Heart left ventricle (tissue), 16 donors: ENCODE data around the gene TPRG1L. TPM values are rescaled to one million over a fixed set of nuclear protein-coding genes. Genes with fewer than 3 reads are reported as not detected.

Experiments used
- ATAC-seq, 4 donors: fragments of 200-7000 bp; cut with Tn5 transposase; one replicate each; pipeline ENCODE4 v1.9.1; 2020 to 2022; ENCODE audit warnings: moderate library complexity in 4 of 4, mild to moderate bottlenecking in 3 of 4, moderate number of reproducible peaks in 1 of 4
- DNase-seq, 5 donors: peaks; one replicate each; pipeline ENCODE4 v3.0.0-alpha.2; 2020
- H3K27ac ChIP-seq, 12 donors: fragments of 200-600 bp; sonication (generic) in 4 of 12; one replicate each; pipeline versions ENCODE4 v1.5.0 to v1.8.0; 2016 to 2022; ENCODE audit warnings: mild to moderate bottlenecking in 2 of 12
- H3K27me3 ChIP-seq, 9 donors: fragments of 200-600 bp; sonication (generic) in 2 of 9; one replicate each; pipeline versions ENCODE4 v1.5.1 to v1.8.0; 2016 to 2022; ENCODE audit warnings: mild to moderate bottlenecking in 3 of 9
- H3K36me3 ChIP-seq, 9 donors: fragments of 200-600 bp; sonication (generic) in 2 of 9; one replicate each; pipeline versions ENCODE4 v1.5.0 to v1.8.0; 2018 to 2022; ENCODE audit warnings: mild to moderate bottlenecking in 2 of 9
- H3K4me1 ChIP-seq, 12 donors: fragments of 200-600 bp; sonication (generic) in 4 of 12; one replicate each; pipeline versions ENCODE4 v1.5.0 to v1.8.0; 2016 to 2022; ENCODE audit warnings: mild to moderate bottlenecking in 3 of 12
- H3K4me3 ChIP-seq, 12 donors: fragments of 200-600 bp; sonication (generic) in 4 of 12; one replicate each; pipeline versions ENCODE4 v1.5.0 to v1.8.0; 2017 to 2022; ENCODE audit warnings: mild to moderate bottlenecking in 9 of 12, moderate library complexity in 4 of 12
- H3K9me3 ChIP-seq, 12 donors: fragments of 200-600 bp; sonication (generic) in 4 of 12; one replicate each; pipeline versions ENCODE4 v1.5.0 to v1.8.0; 2016 to 2022; ENCODE audit warnings: mild to moderate bottlenecking in 1 of 12
- CTCF ChIP-seq, 12 donors: fragments of 200-600 bp; sonication (generic) in 4 of 12; IDR thresholded peaks; one replicate each; pipeline versions ENCODE4 v1.5.0 to v1.8.0; 2018 to 2022; ENCODE audit warnings: antibody characterized with exemption in 12 of 12, mild to moderate bottlenecking in 5 of 12
- POLR2A ChIP-seq, 2 donors: fragments of 450-650 bp; IDR thresholded peaks; one replicate each; pipeline ENCODE4 v1.6.1; 2017; ENCODE audit warnings: antibody characterized with exemption in 2 of 2, mild to moderate bottlenecking in 2 of 2, moderate library complexity in 2 of 2
- WGBS, 4 donors: extraction: QIAGEN DNeasy Blood & Tissue Kit in 2 of 4; methylation state at CpG; one replicate each; pipeline versions ENCODE4 v1.1.5 to v1.1.7; 2013 to 2018; 5-methylcytosine and 5-hydroxymethylcytosine counted together
- intact Hi-C, 10 donors: fragments of 100-400 bp; cut with DNase I; formaldehyde crosslinking; loops; one replicate each; pipeline versions ENCODE4 v1.11.1 to v1.14.2; 2022
- polyA plus RNA-seq, 2 donors: library from polyadenylated mRNA; stranded (reverse); fragments of 200-250 nt; gene quantifications; one replicate each; pipeline ENCODE4 v1.2.3, GENCODE V29; 2013
- total RNA-seq, 9 donors: library from RNA; depleted of rRNA in 2 of 9; stranded (reverse); fragments of >200 nt in 2 of 9; fragmentation: NEBNext Ultra II Directional in 3 of 9; extraction: Animal tissue kit (Norgen Biotek cat#: 25700) in 3 of 9; gene quantifications; one replicate each; pipeline versions ENCODE4 v1.1.0 to v1.2.4, GENCODE V29; 2016 to 2023
- donor health status: ischemic (EF 13 %, LVEDD 7.1; RV severe dilation, severe dysfunction).
- donor health status: healthy with polysubstance abuse.
- donor health status: DM: no; HTN: yes; CAD: no.
- donor health status: DM: no; HTN: no; CAD: no.
- donor health status: ischemic (EF 25% LVEDD 6.9; RV normal size, moderate dysfunction).
- donor health status: ischemic (EF 25% LVEDD 5.7; RV mildly dilated, moderate dysfunction).
- donor health status: healthy.
- donor health status: DM: yes; HTN: yes; CAD: no.
- donor health status: ischemic (EF 35%, LVEDD 5.7; RV mildly dilated, moderate dysfunction).
- donor health status: nonischemic (EF 11% LVEDD 7.7; RV severe dilation, severe dysfunction).
- donor health status: DM: yes; HTN: yes; CAD: no.
- donor health status: PGD.
- donor health status: ischemic (EF 29% LVEDD 5.4; RV normal size, mild dysfunction).
- donor health status: nonischemic (EF 23%, LVEDD 6.1; RV moderate dilation, normal function).

The TPRG1L gene
- total and polyA plus RNA-seq, 11 donors, result 24.2 to 58.0 (median 48.8) TPM

- H3K4me1 ChIP-seq, result peaks cover 0 to 11% (median 0%) of the 10 kb centered on the region in 12 donors
- H3K27ac ChIP-seq, result no peak overlapping the region
- no peak for TF ChIP-seq POLR2A (IDR thresholded peaks at IDR 0.05)
- no peak for TF ChIP-seq CTCF (IDR thresholded peaks at IDR 0.05)
- no peak for DNase-seq
- WGBS, 4 donors, result 86 to 96% (median 88%) methylated on average over 9 to 33 of the region's 33 CpGs
- no peaks in the 10 kb centered on the region for H3K36me3 ChIP-seq
- H3K4me3 ChIP-seq, result no peak overlapping the region
- intact Hi-C loops, result no loop called here
- ATAC-seq, result no peak
- no peaks in the 10 kb centered on the region for H3K9me3 ChIP-seq
- no peaks in the 10 kb centered on the region for H3K27me3 ChIP-seq
These were observed 33.6 kb upstream of the TPRG1L start for GRCh38 chr1:3590951-3591865.

- H3K27ac ChIP-seq, result no peak overlapping the region
- no peak for TF ChIP-seq POLR2A (IDR thresholded peaks at IDR 0.05)
- intact Hi-C loops, result no loop called here
- H3K27me3 ChIP-seq, result no peaks in the 10 kb centered on the region
- H3K9me3 ChIP-seq, result no peaks in the 10 kb centered on the region
- ATAC-seq, result no peak
- no peak overlapping the region for H3K4me3 ChIP-seq
- DNase-seq, result no peak
- 80 to 84% (median 81%) methylated on average over 6 to 17 of the region's 17 CpGs for WGBS, 4 donors
- H3K36me3 ChIP-seq, result no peaks in the 10 kb centered on the region
- peaks cover 0 to 24% (median 12%) of the 10 kb centered on the region in 12 donors for H3K4me1 ChIP-seq
These were observed 31.5 kb upstream of the TPRG1L start for GRCh38 chr1:3593334-3593733.

GRCh38 chr1:3593745-3594144 lies 31.1 kb upstream of the TPRG1L start:
- no peak overlapping the region for H3K4me3 ChIP-seq
- peaks cover 0 to 28% (median 16%) of the 10 kb centered on the region in 12 donors for H3K4me1 ChIP-seq
- no peak overlapping the region for H3K27ac ChIP-seq
- no peaks in the 10 kb centered on the region for H3K36me3 ChIP-seq
- no peaks in the 10 kb centered on the region for H3K27me3 ChIP-seq
- TF ChIP-seq POLR2A (IDR thresholded peaks at IDR 0.05) (no peak), CTCF (IDR thresholded peaks at IDR 0.05) (no peak)
- DNase-seq (no peak), ATAC-seq (no peak)
- H3K9me3 ChIP-seq, result no peaks in the 10 kb centered on the region
- 58 to 73% (median 67%) methylated on average over 10 of the region's 10 CpGs for WGBS, 4 donors
- intact Hi-C loops, result no loop called here

- DNase-seq (no peak), ATAC-seq (no peak)
- Histone ChIP-seq H3K36me3 (no peaks in the 10 kb centered on the region), H3K4me1 (peaks cover 0 to 32% (median 18%) of the 10 kb centered on the region in 12 donors), H3K27ac (no peak overlapping the region), H3K4me3 (no peak overlapping the region), H3K9me3 (no peaks in the 10 kb centered on the region), H3K27me3 (no peaks in the 10 kb centered on the region)
- intact Hi-C loops, result no loop called here
- TF ChIP-seq CTCF (IDR thresholded peaks at IDR 0.05) (no peak), POLR2A (IDR thresholded peaks at IDR 0.05) (no peak)
- WGBS, 4 donors, result 78 to 88% (median 85%) methylated on average over 29 to 31 of the region's 31 CpGs
These were observed 30.0 kb upstream of the TPRG1L start for GRCh38 chr1:3594706-3595377.
